ENCODE measurements around the gene IL1RAPL2. TPM values are rescaled to one million over a fixed set of nuclear protein-coding genes. Genes with fewer than 3 reads are reported as not detected.

Gene IL1RAPL2
- total RNA-seq, 1 donor from 2014 or later: 0.58 TPM

DNA sequence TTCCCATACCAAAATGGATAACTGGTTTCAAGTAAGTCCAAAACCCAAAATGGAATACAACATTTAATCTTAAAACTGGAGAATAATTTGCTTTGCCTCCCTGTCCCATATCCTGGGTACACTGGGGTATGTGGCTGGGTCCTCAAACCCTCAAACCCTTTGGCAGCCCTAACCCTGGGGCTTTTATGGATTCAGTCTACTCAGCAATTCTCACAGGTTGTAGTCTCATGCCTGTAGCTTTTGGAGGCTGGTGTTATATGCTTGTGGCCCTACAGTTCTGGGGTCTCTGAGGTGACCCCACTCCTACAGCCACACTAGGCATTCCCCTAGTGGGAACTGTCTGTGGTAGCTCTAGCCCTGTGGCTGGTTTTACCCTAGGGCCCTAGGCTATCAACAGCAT is 1145.8 kb downstream of the IL1RAPL2 start:
- Mint-ChIP-seq H3K36me3 (ENCODE audit: low read depth) (peaks cover 4% of the 10 kb centered on the region), H3K4me3 (no peak overlapping the region), H3K27me3 (ENCODE audit: low read depth) (no peaks in the 10 kb centered on the region), H3K27ac (ENCODE audit: unreplicated experiment) (no peak overlapping the region), H3K4me1 (no peaks in the 10 kb centered on the region), H3K9me3 (peaks cover 11% of the 10 kb centered on the region)
- TF ChIP-seq, protein P1, sequence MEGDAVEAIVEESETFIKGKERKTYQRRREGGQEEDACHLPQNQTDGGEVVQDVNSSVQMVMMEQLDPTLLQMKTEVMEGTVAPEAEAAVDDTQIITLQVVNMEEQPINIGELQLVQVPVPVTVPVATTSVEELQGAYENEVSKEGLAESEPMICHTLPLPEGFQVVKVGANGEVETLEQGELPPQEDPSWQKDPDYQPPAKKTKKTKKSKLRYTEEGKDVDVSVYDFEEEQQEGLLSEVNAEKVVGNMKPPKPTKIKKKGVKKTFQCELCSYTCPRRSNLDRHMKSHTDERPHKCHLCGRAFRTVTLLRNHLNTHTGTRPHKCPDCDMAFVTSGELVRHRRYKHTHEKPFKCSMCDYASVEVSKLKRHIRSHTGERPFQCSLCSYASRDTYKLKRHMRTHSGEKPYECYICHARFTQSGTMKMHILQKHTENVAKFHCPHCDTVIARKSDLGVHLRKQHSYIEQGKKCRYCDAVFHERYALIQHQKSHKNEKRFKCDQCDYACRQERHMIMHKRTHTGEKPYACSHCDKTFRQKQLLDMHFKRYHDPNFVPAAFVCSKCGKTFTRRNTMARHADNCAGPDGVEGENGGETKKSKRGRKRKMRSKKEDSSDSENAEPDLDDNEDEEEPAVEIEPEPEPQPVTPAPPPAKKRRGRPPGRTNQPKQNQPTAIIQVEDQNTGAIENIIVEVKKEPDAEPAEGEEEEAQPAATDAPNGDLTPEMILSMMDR (conservative IDR thresholded peaks at IDR 0.05): no peak
- DNase-seq (ENCODE audit: low read depth, low spot score): no peak

DNA sequence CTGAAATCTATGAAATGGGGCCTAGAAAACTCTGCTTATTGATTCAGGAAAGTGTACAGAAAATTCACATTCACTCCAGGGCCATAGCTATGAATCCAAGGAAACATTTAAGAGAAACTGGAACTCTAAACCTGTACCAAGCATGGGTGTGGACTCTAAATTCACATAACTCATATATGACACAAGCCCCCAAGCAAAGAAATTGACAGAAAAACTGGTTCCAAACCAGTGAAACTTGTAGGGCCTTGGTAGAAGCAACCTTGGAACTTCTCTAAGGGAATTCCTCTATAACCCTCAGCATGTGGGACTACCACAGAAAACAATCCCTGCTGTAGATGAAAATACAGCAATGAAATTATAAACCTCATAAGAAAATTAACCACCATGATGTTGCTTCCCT is 1149.7 kb downstream of the IL1RAPL2 start:
- H3K36me3 Mint-ChIP-seq (ENCODE audit: low read depth): peaks cover 4% of the 10 kb centered on the region
- H3K9me3 Mint-ChIP-seq: peaks cover 7% of the 10 kb centered on the region
- no peaks in the 10 kb centered on the region for H3K4me1 Mint-ChIP-seq
- H3K27me3 Mint-ChIP-seq (ENCODE audit: low read depth): no peaks in the 10 kb centered on the region
- H3K4me3 Mint-ChIP-seq: no peak overlapping the region
- H3K27ac Mint-ChIP-seq (ENCODE audit: unreplicated experiment): no peak overlapping the region
- TF ChIP-seq, protein P1 (conservative IDR thresholded peaks at IDR 0.05): no peak
- DNase-seq (ENCODE audit: low read depth, low spot score): no peak

DNA sequence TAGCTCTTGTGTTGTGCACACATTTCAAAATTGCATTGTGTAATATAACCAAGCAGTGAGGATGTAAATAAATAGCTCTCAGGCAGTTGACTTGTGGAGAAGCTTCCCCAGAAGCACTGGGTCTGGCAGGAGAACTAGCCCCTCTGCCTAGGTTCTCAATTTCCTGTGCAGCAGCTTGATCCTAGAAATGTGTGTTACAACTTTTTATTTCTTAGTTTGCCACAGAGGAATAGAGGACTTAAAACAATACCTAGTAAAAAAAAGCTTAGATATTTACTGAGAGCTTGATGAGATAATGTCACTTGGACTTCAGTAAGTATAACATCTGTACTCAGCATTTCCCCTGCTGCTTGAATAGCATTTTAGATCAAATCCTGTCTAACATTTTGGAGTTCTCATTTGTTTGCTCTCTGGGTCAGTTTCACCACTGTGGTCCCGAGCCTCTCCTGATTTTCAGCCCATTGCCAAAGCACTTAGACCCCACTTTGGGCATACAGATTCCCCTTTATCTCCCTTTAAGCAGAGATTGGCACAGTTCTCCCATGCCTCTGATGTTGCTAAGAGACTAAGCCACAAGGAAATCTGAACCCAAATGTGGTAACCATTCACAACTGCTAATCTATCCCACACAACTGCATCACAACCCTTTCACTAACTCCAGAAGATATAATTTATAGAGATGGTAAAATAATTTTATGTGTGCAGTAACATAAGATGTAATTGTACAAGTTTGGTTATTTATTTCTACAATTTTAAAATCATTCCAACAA is 1158.2 kb downstream of the IL1RAPL2 start:
- H3K9me3 Mint-ChIP-seq: no peaks in the 10 kb centered on the region
- no peak overlapping the region for H3K27ac Mint-ChIP-seq (ENCODE audit: unreplicated experiment)
- no peaks in the 10 kb centered on the region for H3K4me1 Mint-ChIP-seq
- no peak overlapping the region for H3K4me3 Mint-ChIP-seq
- H3K27me3 Mint-ChIP-seq (ENCODE audit: low read depth): no peaks in the 10 kb centered on the region
- TF ChIP-seq, protein P1 (conservative IDR thresholded peaks at IDR 0.05): no peak
- no peaks in the 10 kb centered on the region for H3K36me3 Mint-ChIP-seq (ENCODE audit: low read depth)
- no peak for DNase-seq (ENCODE audit: low read depth, low spot score)

DNA sequence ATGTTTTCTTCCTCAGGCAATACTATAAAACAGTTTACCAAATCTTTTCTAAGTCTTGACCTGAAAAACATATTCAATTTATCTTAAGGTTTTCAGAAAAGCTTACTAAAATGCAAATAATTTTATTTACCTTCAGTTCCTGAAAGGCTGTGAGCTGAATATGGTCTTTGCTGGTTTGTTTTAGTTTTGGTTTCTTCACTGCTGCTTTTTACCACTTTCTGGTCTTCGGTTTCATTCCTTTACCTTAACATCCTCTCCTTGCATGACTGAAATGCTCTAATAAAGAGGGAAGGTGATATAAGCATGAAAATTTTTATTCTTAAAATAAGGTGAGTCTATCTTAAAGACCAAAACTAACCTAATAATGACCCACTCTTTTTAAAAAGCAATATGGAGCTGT is 1159.2 kb downstream of the IL1RAPL2 start:
- Mint-ChIP-seq H3K4me1 (no peaks in the 10 kb centered on the region), H3K27ac (ENCODE audit: unreplicated experiment) (no peak overlapping the region), H3K27me3 (ENCODE audit: low read depth) (no peaks in the 10 kb centered on the region), H3K9me3 (peaks cover 2% of the 10 kb centered on the region), H3K36me3 (ENCODE audit: low read depth) (no peaks in the 10 kb centered on the region), H3K4me3 (no peak overlapping the region)
- DNase-seq (ENCODE audit: low read depth, low spot score): no peak
- TF ChIP-seq, protein P1 (conservative IDR thresholded peaks at IDR 0.05): no peak

DNA sequence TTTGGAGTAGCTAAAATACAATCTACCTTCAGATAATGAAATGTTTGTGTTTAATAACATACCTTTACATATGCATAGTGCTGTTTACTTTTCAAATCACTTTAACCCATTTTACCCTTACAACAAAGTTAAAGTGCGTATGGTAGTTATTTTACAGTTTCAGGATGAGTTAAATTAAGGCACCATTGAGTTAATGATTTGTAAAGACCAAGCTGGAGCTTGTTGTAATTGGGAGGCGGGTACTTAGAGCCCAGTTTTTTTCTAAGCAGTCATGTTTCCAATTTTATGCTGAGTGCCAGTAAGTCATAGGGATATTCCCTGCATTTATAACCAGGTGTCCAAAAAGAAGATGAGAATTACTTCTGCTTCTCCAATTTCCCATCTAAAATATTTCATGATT is 1172.2 kb downstream of the IL1RAPL2 start:
- Mint-ChIP-seq H3K27me3 (ENCODE audit: low read depth) (no peaks in the 10 kb centered on the region), H3K36me3 (ENCODE audit: low read depth) (no peaks in the 10 kb centered on the region), H3K4me3 (no peak overlapping the region), H3K27ac (ENCODE audit: unreplicated experiment) (no peak overlapping the region), H3K9me3 (peaks cover 11% of the 10 kb centered on the region), H3K4me1 (no peaks in the 10 kb centered on the region)
- TF ChIP-seq, protein P1 (conservative IDR thresholded peaks at IDR 0.05): no peak
- DNase-seq (ENCODE audit: low read depth, low spot score): no peak
